Ovary (tissue), 3 donors: ENCODE results near the gene RFX3.

Source experiments
- EP300 ChIP-seq: sonication (generic); formaldehyde crosslinking; IDR thresholded peaks from one replicate; pipeline ENCODE4 v1.6.1; 2017; ENCODE audit warnings: antibody characterized with exemption
- POLR2A ChIP-seq: fragments of 450-650 bp; IDR thresholded peaks from one replicate; pipeline ENCODE4 v1.6.1; 2017; ENCODE audit warnings: antibody characterized with exemption, mild to moderate bottlenecking, moderate library complexity
- TF ChIP-seq, protein P1 (sequence below), 3 donors: fragments of 450-650 bp in 2 of 3; fragments of 200-600 bp in 1 of 3; IDR thresholded peaks; one replicate each; pipeline versions ENCODE4 v1.5.1 to v1.8.0; 2016 to 2022; ENCODE audit warnings: antibody characterized with exemption in 3 of 3, mild to moderate bottlenecking in 1 of 3
- donor health status: DM: no; HTN: no; CAD: no.

DNA sequence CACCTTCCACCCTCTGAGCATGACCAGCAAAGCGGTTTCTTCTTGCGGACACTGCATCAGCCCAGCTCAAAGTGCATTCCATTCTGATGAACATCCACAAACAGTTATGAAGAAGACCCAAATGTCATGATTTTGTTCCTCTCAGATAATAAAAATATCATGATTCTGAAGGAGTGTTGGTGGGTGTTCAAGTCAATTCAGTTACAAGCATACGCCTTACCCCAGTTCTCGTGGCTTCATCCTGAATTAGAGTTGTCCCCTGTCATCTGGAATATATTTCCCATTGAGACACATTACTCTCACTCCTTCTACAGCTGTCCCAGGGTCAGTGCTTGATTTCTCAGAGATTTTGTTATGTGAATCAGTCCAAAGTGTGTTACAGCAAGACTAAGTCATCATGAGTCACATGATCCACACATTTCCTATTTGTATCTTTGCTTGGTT, 325.4 kb downstream of the RFX3 start:
- TF ChIP-seq, protein P1, sequence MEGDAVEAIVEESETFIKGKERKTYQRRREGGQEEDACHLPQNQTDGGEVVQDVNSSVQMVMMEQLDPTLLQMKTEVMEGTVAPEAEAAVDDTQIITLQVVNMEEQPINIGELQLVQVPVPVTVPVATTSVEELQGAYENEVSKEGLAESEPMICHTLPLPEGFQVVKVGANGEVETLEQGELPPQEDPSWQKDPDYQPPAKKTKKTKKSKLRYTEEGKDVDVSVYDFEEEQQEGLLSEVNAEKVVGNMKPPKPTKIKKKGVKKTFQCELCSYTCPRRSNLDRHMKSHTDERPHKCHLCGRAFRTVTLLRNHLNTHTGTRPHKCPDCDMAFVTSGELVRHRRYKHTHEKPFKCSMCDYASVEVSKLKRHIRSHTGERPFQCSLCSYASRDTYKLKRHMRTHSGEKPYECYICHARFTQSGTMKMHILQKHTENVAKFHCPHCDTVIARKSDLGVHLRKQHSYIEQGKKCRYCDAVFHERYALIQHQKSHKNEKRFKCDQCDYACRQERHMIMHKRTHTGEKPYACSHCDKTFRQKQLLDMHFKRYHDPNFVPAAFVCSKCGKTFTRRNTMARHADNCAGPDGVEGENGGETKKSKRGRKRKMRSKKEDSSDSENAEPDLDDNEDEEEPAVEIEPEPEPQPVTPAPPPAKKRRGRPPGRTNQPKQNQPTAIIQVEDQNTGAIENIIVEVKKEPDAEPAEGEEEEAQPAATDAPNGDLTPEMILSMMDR (IDR thresholded peaks at IDR 0.05), result no peak
- TF ChIP-seq EP300 (no peak), POLR2A (no peak)
